HG03064 (cell line): ENCODE measurements around the gene TEX55.
"Not testable (repeated sequence)": the region's sequence is repeated elsewhere in the genome, so short reads cannot be mapped to it uniquely, and the experiment has no call there.

Experiments
- ATAC-seq: cut with Tn5 transposase; IDR thresholded peaks from one replicate; pipeline ENCODE4 v1.9.1; 2021; ENCODE audit warnings: low read depth; ENCODE audit not compliant: unreplicated experiment

The TEX55 gene

DNA sequence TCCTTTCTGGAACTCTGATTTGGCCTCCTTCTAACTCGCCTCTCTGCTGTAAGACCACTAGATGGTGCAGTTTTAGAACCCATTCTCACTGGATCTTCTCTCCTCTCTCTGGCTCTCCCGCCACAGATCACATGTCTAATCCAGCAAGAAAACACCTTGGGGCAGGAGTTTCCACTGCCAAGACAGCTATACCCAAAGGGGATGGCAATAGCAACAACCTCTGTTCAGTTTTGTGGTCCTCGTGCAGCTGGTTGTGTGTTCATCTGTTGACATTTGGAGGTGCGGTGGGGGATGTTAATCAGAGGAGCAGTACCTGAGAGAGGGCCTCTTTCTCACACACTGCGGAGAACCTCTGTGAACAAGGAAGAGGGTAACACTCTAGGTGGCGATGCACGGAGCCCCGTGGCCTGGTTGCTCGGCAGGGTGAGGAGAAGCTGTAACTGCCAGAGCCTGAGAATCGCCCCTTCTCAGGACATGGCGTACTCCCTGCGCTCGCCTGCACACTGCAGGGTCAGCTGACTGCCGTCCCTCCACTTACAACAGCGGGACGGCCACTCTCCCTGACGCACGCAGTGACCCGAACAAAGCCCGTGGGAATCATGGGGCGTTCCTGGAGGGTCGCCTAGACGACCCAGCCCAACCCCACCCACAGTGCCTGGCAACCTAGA, at the start of gene TEX55:
TSS of gene TEX55 (plus strand) at position 666 of the 668 bp plus-strand sequence. CDS start 25 bp downstream, outside the sequence.
- ATAC-seq: no peak

DNA sequence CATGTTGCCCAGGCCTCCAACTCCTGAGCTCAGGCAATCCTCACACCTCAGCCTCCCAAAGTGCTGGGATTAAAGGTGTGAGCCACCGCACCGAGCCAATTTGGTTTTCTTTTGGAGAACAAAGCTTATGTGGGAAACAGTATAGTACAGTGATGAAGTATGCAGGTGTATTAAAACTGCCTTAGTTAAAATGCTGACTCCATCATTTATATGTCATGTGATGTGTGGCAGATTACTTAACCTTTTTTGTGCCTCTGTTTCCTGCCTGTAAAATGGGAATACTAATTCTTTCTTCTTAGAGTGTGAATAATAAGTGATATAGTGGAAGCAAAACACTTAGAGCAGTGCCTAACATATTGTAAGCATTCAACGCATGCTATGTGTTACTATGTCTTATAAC, 48.0 kb upstream of the TEX55 start:
- ATAC-seq: no peak

DNA sequence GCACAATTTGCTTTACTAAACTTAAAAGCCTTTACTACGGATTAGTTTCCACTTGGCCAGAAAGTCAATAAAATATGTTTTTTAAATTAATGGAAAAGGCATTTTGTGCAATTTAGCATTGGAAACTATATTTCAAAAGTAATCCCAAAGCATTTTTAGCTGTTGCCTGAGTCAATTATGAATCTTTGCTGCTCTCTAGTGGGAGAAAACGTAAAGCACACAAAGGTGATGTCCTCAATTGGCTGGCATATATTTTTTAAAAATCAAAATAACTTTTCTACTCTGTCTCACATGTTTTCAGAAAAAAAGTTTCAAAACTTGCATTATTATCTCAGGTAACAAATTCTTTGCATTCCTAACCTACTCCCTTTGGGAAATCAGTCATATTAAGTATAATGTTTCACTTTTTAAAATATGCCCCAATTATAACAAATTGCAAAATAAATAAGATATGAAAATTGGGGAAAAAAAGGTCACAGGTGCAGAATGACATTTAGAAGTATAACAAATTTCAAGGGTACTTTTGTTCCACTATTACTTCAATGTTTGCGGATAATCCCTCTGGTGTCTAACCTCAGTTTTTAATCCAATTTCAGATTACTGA, 47.2 kb upstream of the TEX55 start:
- no peak for ATAC-seq

DNA sequence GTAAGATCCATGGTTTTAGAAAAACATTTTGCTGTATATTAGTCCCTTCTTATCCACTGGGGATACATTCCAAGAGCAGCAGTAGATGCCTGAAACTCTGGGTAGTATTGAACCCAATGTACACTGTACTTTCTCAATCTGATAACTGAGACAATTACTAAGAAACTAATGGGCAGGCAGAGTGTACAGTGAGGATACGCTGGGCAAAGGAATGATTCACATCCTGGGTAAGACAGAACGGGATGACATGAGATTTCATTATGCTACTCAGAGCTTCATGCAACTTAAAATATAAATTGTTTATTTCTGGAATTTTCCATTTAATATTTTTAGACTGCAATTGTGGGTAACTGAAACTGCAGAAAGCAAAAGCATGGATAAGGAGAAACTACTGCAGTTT, 46.2 kb upstream of the TEX55 start:
- no peak for ATAC-seq

DNA sequence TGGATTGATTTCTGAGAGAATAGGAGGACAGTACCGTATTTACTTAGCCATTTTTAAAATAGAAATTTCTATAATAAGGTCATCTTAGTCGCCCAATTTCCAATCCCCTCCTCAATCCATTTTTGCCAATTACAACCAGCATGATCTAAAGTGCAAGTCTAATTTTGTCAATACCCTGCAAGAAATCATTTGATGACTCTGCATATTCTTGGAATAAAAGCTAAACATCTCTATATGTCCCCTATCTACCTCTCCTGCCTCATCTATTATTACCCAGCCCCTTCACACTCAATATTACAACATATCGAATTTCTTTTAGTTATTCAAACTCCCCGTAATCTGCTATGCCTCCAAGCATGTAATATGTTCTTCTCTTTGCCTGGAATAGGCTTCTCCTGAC, 41.9 kb upstream of the TEX55 start:
- no peak for ATAC-seq

DNA sequence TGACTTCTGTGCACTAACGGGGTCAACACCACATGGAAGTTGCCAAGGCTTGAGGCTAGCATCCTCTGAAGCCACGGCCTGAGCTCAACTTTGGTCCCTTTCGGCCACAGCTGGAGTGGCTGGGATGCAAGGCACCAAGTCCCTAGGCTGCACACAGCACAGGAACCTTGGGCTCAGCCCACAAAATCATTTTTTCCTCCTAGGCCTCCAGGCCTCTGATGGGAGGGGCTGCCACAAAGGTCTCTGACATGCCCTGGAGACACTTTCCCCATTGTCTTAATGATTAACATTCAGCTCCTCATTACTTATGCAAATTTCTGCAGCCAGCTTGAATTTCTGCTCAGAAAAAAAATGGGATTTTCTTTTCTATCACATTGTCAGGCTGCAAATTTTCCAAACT, 27.6 kb upstream of the TEX55 start:
- not testable (repeated sequence) for ATAC-seq

DNA sequence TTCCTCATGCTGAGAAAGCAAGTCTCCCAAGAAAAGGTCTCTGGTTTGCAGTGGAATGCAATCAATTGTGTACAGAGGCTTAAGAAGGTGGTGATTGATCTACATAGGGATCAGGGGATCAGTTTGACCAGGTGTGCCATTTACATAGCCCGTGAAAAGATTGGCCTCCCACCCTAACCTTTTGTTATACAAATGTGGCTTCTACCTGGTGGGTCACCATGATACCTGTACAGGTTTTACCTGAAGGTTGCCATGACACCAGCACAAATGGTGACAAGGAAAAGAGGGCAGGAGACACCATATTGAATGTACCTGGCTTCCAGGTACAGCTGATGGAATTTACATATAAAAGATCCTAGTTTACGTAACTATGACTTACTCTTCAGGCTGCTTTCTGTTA, 25.5 kb upstream of the TEX55 start:
- ATAC-seq: no peak

DNA sequence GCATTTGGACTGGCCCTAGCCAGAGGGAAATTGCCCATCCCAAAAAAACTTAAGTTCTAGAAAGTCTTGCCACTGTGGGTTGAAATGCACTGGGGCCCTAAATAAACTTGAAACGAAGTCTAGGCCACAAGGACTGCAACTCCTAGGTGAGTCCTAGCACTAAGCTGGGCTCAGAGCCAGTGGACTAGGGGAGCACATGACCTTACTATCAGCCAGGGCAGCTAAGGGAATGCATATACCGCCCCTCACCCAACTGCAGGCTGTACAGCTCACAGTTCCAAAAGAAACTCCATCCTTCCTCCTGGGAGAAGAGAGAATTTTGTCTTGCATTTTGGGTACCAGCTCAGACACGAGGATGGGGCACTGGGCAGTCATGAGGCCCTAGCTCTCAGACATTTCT, 23.6 kb upstream of the TEX55 start:
- ATAC-seq: no peak

DNA sequence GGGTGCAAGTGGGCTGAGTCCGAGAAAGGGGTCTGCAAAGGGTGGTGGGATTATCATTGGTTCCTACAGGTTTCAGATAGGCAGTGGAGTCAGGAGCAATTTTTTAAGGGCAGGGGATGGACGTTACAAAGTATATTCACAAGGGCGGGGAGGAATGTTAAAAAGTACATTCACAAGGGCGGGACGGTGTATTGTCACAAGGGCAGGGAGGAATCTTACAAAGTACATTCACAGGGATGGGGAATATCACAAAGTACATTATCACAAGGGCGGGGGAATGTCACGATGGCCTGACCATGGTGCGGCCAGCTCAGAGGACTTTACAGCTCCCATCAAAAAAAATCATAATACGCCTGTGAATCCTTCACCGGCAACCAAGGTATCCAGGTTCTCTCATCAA, 20.6 kb upstream of the TEX55 start:
- no peak for ATAC-seq

DNA sequence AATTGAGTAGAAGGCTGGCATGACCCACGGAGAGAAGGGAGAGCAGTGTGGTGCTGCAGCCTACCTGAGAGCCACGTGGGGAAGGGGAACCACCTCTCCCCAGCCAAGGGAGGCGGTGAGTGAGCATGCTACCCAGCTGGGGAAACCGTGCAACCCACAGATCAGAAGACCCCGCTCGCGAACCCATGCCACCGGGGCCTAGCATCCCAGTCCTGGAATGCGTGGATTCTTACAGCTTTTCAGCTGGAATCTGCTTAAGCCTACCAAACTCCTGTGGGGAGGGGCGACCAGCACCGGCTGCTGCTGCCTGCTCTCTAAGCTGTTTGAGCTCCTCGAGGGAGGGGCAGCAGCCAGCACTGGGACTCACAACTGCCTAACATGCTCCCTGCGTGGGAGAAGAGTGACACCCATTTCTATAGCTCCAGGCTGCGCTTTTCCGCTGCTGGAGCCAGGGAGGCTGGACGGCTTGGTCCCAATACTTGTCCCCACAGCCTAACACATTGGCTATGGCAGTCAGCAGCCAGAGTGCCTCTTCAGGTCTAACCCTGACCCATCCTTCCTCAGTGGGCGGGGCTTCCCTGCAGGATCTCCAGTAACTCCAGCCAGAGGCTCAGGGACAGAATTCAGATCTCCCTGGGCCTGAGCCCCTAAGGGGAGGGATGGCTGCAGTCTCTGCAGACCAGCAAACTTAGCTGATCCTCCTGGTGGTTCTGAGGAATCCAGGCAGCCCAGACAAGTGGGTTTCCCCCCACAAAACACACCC, 20.0 kb upstream of the TEX55 start:
- no peak for ATAC-seq

DNA sequence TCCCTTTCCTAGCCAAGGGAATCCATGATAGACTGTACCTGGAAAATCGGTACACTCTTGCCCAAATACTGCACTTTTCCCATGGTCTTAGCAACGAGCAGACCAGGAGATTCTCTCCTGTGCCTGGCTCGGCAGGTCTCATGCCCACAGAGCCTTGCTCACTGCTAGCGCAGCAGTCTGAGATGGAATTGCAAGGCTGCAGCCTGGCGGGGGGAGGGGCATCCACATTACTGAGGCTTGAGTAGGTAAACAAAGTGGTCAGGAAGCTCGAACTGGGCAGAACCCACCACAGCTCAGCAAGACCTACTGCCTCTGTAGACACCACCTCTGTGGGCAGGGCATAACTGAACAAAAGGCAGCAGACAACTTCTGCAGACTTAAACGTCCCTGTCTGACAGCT, 15.7 kb upstream of the TEX55 start:
- ATAC-seq: not testable (repeated sequence)

DNA sequence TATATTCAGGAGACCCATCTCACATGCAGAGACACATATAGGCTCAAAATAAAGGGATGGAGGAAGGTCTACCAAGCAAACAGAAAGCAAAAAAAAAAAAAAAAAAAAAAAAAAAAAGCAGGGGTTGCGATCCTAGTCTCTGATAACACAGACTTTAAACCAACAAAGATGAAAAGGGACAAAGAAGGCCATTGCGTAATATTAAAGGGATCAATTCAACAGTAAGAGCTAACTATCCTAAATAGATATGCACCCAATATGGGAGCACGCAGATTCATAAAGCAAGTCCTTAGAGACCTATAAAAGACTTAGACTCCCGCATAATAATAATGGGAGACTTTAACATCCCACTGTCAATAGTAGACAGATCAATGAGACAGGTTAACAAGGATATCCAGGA, 13.7 kb upstream of the TEX55 start:
- ATAC-seq: not testable (repeated sequence)

DNA sequence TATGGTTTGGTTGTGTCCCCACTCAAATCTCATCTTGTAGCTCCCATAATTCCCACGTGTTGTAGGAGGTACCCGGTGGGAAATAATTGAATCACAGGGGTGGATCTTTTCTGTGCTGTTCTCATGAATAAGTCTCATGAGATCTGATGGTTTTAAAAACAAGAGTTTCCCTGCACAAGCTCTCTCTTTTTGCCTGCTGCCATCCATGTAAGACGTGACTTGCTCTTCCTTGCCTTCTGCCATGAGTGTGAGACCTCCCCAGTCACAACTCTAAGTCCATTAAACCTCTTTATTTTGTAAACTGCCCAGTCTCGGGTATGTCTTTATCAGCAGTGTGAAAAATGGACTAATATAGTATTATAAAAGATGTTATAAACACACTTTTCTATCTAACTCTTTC, 6.6 kb upstream of the TEX55 start:
- ATAC-seq: not testable (repeated sequence)

DNA sequence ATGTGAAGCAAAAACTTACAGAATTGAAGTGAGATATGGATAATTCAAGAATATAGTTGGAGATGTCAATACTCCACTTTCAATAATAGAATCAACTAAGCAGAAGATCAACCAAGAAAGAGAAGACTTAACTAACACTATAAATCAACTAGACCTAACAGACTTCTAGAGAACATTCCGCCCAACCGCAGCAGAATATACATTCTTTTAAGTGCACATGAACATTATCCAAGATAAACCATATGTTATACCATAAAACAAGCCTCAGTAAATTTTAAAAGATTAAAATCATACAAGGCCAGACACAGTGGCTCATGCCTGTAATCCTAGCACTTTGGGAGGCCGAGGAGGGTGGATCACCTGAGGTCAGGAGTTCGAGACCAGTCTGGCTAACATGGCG, 5.5 kb upstream of the TEX55 start:
- no peak for ATAC-seq

DNA sequence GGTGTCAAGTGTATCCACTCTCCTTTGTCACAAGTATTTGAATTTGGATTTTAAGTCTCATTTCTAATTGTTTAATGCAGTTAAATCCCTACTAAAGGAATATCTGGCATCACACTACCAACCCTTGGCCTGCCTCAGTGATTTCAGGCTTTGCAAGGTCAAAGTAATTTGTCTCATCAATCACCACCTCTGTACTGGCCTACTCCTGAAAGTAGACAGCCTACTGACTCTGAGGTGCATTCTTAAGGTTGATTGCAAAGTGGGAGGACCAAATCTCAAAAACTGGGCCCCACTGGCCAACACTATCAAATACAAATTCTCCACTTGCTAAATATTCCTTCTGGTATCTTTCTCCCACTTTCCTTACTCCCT, 851 bp upstream of the TEX55 start:
- ATAC-seq: no peak

DNA sequence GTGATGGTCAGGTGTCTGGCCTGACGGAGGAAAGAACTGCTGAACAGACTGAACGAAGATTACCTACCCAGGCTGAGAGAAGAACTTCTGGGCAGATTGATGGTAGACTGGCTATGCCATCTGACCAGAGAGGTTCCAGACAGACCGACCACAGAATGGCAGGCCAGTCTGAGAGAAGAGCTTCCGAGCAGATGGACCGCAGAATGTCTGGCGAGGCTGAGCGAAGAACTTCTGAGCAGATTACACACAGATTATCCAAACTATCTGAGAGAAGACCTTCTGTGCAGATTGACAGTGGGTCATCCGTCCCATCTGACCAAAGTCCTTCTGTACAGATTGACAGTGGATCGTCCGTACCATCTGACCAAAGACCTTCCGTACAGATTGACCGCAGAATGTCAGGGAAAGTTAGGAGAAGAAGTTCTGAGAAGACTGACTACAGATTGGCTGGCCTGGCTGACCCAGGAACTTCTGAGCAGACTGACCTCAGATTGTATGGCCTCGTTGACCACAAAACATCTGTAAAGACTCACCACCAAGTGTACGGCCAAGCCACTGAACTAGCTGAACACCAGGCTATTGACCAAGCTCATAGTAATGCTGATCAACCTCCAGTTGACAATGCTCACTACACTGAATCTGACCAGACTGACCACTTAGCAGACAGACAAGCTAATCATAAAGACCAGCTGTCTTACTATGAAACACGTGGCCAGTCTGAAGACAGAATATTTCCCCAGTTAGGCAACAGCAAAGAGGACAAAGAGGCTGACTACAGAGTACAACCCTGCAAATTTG, 812 bp downstream of the TEX55 start:
- no peak for ATAC-seq

DNA sequence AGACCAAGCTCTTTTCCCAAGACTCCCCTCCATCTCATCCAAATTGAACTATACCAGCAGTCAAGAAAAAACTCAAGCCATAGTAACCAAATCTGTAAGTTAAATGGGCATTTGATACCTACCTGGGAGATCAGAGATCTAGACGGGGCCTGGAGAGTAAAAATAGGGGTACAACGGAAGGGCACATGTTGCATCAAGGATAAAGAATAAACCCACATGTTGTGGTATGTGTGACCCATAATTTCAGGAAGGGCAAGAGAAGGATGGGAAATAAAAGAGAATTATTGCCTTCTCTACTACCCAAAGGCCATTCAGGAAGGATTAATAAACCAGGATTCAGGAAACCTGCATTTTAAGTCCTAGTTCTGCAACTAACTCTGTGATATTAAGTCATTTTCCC, 1.5 kb downstream of the TEX55 start:
- no peak for ATAC-seq

DNA sequence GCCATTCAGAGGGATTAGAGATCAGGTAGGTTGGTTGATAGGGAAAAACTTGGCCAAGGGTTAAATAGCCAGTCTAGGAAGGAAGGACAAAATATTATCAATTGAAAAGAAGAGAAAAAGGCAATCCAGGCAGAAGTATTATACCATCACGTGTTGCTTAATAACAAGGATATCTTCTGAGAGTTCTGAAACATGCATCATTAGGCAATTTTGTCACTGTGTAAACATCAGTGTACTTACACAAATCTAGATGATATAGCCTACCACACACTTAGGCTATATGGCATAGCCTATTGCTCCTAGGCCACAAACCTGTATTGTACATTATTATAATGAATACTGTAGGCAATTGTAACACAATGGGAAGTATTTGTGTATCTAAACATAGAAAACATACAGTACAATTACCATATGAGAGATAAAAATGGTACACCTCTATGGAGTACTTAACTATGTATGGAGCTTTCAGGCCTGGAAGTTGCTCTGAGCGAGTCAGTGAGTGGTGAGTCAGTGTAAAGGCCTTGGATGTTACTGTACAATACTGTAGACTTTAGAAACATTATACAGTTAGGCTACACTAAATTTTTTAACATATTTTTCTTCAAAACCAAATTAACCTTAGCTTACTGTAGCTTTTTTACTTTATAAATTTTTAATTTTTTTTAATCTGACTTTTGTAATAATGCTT, 2.7 kb downstream of the TEX55 start:
- ATAC-seq: no peak

DNA sequence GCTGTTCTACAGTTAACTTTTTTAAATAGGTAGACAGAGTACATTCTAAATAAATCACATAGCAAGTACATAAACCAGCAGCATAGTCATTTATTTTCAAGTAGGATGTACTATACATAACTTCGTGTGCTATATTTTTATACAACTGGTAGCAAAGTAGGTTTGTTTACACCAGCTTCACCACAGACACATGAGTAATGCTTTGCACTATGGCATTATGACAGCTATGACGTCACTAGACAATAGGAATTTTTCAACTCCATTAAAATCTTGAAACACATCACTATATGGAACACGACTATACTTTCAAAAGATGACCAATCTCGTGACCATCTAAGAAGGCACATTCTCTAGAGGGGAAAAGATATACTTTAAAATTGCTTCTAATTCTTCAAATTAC, 3.5 kb downstream of the TEX55 start:
- ATAC-seq: no peak

DNA sequence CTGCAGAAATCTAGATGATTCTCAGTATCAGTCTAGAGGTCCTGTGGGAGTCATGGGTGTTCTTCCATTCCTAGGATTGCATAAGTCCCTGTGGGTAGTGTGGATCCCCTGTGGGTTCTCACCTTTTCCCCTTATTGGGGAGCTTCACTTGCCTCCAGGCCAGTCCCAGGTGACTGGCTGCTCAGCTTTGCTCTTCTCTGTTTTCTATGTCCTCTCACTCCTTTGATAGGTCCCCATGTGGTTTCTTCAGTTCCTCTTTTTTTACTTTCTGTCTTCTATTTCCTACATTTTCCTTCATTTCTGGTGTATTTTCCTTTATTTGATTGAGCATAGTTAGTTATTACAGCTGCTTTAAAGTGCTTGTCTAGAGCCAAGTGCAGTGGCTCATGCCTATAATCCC, 10.9 kb downstream of the TEX55 start:
- no peak for ATAC-seq

DNA sequence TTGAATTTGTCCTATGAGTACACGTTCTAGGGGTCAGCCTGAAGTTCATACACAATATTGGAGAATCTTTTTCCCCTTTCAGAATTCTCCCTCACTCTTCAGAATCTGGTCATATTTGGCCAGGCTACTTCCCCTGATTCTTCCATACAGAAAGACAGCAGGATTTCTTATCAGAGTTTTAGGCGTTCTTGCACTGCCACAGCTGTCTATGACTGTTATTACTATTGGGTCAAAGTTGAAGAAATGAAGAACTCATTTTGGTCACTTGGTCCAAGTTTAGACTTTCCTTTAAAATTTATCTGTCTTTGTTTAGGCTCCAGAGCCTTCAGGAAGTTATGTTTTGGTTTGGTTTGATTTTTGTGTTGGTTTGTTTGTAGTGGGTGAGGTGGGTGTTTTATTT, 12.0 kb downstream of the TEX55 start:
- no peak for ATAC-seq
